HEK293 (cell line): ENCODE measurements around the gene SNTB2.

ENCODE experiments used
- BCL11A ChIP-seq: fragments of 450-650 bp; formaldehyde crosslinking; IDR thresholded peaks from 2 replicates; pipeline ENCODE4 v1.5.1; 2016; ENCODE audit warnings: low read depth, missing biosample characterization, missing genetic modification characterization
- SETDB1 ChIP-seq: IDR thresholded peaks from one replicate; pipeline ENCODE4 v1.6.1; 2017; ENCODE audit warnings: mild to moderate bottlenecking, low read length, moderate library complexity, mixed read lengths; ENCODE audit not compliant: insufficient read length
- ZNF311 ChIP-seq: fragments of 450-650 bp; formaldehyde crosslinking; IDR thresholded peaks from 2 replicates; pipeline ENCODE4 v1.5.1; 2017; ENCODE audit warnings: missing biosample characterization, missing genetic modification characterization, borderline replicate concordance
- TF ChIP-seq, protein P1 (sequence below): fragments of 450-650 bp; formaldehyde crosslinking; IDR thresholded peaks from 2 replicates; pipeline ENCODE4 v1.5.1; 2016; ENCODE audit warnings: missing biosample characterization, missing genetic modification characterization
- TF ChIP-seq, protein P2 (sequence below): fragments of 450-650 bp; formaldehyde crosslinking; IDR thresholded peaks from 2 replicates; pipeline ENCODE4 v1.5.0; 2017; ENCODE audit warnings: missing biosample characterization, missing genetic modification characterization, borderline replicate concordance
- TF ChIP-seq, protein P3 (sequence below): fragments of 450-650 bp; formaldehyde crosslinking; IDR thresholded peaks from 2 replicates; pipeline ENCODE4 v1.5.1; 2016; ENCODE audit warnings: missing biosample characterization, missing genetic modification characterization

DNA sequence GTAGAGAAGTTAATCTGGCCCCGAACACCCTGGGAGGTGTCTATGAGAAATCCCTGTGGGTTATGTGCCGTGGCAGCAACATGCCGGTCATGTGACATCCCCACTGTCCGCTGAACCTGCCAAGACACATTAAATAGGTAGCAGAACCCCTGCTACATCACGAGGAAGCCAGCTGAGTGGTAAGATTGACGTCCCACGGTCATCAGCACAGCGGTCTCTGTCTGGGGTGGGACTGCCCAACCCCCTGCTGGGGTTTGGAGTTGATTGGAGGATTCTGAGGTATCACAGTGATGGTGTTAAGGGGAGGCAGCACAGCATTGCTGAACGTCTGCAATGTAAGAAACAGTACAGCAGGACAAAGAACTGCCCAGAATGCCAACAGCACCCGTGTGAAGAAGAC lies 162.6 kb downstream of the SNTB2 start:
- TF ChIP-seq ZNF311 (tag by site-specific recombination) (no peak), SETDB1 (no peak), BCL11A (tag by site-specific recombination) (no peak)
- TF ChIP-seq, protein P1, sequence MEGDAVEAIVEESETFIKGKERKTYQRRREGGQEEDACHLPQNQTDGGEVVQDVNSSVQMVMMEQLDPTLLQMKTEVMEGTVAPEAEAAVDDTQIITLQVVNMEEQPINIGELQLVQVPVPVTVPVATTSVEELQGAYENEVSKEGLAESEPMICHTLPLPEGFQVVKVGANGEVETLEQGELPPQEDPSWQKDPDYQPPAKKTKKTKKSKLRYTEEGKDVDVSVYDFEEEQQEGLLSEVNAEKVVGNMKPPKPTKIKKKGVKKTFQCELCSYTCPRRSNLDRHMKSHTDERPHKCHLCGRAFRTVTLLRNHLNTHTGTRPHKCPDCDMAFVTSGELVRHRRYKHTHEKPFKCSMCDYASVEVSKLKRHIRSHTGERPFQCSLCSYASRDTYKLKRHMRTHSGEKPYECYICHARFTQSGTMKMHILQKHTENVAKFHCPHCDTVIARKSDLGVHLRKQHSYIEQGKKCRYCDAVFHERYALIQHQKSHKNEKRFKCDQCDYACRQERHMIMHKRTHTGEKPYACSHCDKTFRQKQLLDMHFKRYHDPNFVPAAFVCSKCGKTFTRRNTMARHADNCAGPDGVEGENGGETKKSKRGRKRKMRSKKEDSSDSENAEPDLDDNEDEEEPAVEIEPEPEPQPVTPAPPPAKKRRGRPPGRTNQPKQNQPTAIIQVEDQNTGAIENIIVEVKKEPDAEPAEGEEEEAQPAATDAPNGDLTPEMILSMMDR (tag by site-specific recombination): no peak
- TF ChIP-seq, protein P2, sequence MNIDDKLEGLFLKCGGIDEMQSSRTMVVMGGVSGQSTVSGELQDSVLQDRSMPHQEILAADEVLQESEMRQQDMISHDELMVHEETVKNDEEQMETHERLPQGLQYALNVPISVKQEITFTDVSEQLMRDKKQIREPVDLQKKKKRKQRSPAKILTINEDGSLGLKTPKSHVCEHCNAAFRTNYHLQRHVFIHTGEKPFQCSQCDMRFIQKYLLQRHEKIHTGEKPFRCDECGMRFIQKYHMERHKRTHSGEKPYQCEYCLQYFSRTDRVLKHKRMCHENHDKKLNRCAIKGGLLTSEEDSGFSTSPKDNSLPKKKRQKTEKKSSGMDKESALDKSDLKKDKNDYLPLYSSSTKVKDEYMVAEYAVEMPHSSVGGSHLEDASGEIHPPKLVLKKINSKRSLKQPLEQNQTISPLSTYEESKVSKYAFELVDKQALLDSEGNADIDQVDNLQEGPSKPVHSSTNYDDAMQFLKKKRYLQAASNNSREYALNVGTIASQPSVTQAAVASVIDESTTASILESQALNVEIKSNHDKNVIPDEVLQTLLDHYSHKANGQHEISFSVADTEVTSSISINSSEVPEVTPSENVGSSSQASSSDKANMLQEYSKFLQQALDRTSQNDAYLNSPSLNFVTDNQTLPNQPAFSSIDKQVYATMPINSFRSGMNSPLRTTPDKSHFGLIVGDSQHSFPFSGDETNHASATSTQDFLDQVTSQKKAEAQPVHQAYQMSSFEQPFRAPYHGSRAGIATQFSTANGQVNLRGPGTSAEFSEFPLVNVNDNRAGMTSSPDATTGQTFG: no peak
- TF ChIP-seq, protein P3, sequence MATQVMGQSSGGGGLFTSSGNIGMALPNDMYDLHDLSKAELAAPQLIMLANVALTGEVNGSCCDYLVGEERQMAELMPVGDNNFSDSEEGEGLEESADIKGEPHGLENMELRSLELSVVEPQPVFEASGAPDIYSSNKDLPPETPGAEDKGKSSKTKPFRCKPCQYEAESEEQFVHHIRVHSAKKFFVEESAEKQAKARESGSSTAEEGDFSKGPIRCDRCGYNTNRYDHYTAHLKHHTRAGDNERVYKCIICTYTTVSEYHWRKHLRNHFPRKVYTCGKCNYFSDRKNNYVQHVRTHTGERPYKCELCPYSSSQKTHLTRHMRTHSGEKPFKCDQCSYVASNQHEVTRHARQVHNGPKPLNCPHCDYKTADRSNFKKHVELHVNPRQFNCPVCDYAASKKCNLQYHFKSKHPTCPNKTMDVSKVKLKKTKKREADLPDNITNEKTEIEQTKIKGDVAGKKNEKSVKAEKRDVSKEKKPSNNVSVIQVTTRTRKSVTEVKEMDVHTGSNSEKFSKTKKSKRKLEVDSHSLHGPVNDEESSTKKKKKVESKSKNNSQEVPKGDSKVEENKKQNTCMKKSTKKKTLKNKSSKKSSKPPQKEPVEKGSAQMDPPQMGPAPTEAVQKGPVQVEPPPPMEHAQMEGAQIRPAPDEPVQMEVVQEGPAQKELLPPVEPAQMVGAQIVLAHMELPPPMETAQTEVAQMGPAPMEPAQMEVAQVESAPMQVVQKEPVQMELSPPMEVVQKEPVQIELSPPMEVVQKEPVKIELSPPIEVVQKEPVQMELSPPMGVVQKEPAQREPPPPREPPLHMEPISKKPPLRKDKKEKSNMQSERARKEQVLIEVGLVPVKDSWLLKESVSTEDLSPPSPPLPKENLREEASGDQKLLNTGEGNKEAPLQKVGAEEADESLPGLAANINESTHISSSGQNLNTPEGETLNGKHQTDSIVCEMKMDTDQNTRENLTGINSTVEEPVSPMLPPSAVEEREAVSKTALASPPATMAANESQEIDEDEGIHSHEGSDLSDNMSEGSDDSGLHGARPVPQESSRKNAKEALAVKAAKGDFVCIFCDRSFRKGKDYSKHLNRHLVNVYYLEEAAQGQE (tag by site-specific recombination): no peak
